HepG2 (cell line): Measurements from ENCODE around the gene XAB2. TPM values are rescaled to one million over a fixed set of nuclear protein-coding genes. Genes with fewer than 3 reads are reported as not detected.

Source experiments
- ATAC-seq: fragments of 200-7000 bp; cut with Tn5 transposase; 3 replicates; pipeline ENCODE4 v1.9.1; 2020; ENCODE audit warnings: mild to moderate bottlenecking, moderate library complexity
- BruUV-seq: library from RNA; stranded (reverse); fragments of 400-500 nt; replicated peaks from 2 replicates; lab custom pipeline; 2021; lab: Mats Ljungman, UMichigan
- CTCF ChIA-PET: fragments of 300-600 bp; formaldehyde crosslinking; extraction: SDS; loops from one replicate; lab custom pipeline; 2021; ENCODE audit warnings: low total read pairs, inconsistent platforms, low intra/inter-chr PET ratio; lab: Yijun Ruan, JAX
- POLR2A ChIA-PET: fragments of 350-600 bp; sonication (Branson Sonifier 250); formaldehyde crosslinking; loops from one replicate; lab custom pipeline; 2020; ENCODE audit warnings: antibody characterized with exemption, inconsistent platforms; lab: Yijun Ruan, JAX
- DNase-seq: peaks from one replicate; pipeline ENCODE4 v3.0.0-alpha.2; 2015; ENCODE audit warnings: low spot score
- FAIRE-seq: peaks from 3 replicates; lab custom pipeline; 2011; peaks lifted over from hg19 to GRCh38; lab: Jason Lieb, UNC
- H2AFZ ChIP-seq: one replicate; pipeline ENCODE4 v1.6.1; 2011; ENCODE audit warnings: low read length, inconsistent platforms
- H3K27ac ChIP-seq: fragments of 300-600 bp; 3 replicates; pipeline ENCODE4 v1.8.0; 2011; ENCODE audit warnings: mixed run types, mild to moderate bottlenecking, mixed read lengths, low read length, inconsistent platforms; ENCODE audit not compliant: insufficient read depth; ENCODE audit errors: extremely low read length
- H3K27me3 ChIP-seq, 2 experiments: fragments of 200-600 bp in 1 of 2; 2 replicates in 1 of 2; 3 replicates in 1 of 2; pipeline versions ENCODE4 v1.6.0 to v1.8.0; 2011; ENCODE audit warnings: low read length in 2 of 2, mild to moderate bottlenecking in 2 of 2, moderate library complexity in 2 of 2, inconsistent platforms in 1 of 2; ENCODE audit not compliant: insufficient read depth in 2 of 2, control insufficient read depth in 1 of 2
- H3K36me3 ChIP-seq, 2 experiments: fragments of 200-600 bp in 1 of 2; replicated peaks in 1 of 2; 2 replicates in 1 of 2; 3 replicates in 1 of 2; pipeline versions ENCODE4 v1.5.1 to v1.8.0; 2011; ENCODE audit warnings: low read length in 2 of 2, inconsistent platforms in 1 of 2; ENCODE audit not compliant: insufficient read depth in 2 of 2, control insufficient read depth in 1 of 2
- H3K4me1 ChIP-seq: 2 replicates; pipeline ENCODE4 v1.5.1; 2012; ENCODE audit warnings: low read length, inconsistent platforms; ENCODE audit not compliant: insufficient read depth
- H3K4me2 ChIP-seq: 2 replicates; pipeline ENCODE4 v1.6.0; 2011; ENCODE audit warnings: low read depth, low read length, inconsistent platforms
- H3K4me3 ChIP-seq, 3 experiments: fragments of 200-600 bp in 1 of 3; sonication (generic), shearing (Covaris generic) in 1 of 3; replicated peaks in 1 of 3; 2 replicates each; pipeline ENCODE4 v1.5.1; 2011 to 2016; ENCODE audit warnings: low read length in 3 of 3, inconsistent platforms in 2 of 3, low read depth in 2 of 3, mild to moderate bottlenecking in 2 of 3, control low read depth in 1 of 3, mixed read lengths in 1 of 3; ENCODE audit not compliant: insufficient read depth in 1 of 3
- H3K79me2 ChIP-seq: one replicate; pipeline ENCODE4 v1.6.1; 2011; ENCODE audit warnings: low read length, inconsistent platforms; ENCODE audit not compliant: insufficient read depth
- H3K9ac ChIP-seq: 2 replicates; pipeline ENCODE4 v1.6.0; 2011; ENCODE audit warnings: mild to moderate bottlenecking, low read depth, low read length, inconsistent platforms; ENCODE audit not compliant: insufficient read depth
- H3K9me3 ChIP-seq: 2 replicates; pipeline ENCODE4 v1.5.1; 2012; ENCODE audit warnings: mild to moderate bottlenecking, low read length
- H4K20me1 ChIP-seq: 2 replicates; pipeline ENCODE4 v1.6.0; 2011; ENCODE audit warnings: inconsistent platforms, mild to moderate bottlenecking, low read length, moderate library complexity; ENCODE audit not compliant: insufficient read depth
- KMT2A ChIP-seq: sonication (generic); formaldehyde crosslinking; IDR thresholded peaks from 2 replicates; pipeline ENCODE4 v1.4.0; 2020; ENCODE audit warnings: missing genetic modification reagents
- ZNF747 ChIP-seq: sonication (generic); formaldehyde crosslinking; IDR thresholded peaks from 2 replicates; pipeline ENCODE4 v1.8.1; 2023; ENCODE audit warnings: missing genetic modification reagents, mild to moderate bottlenecking, borderline replicate concordance
- ZNF788 ChIP-seq: sonication (generic); formaldehyde crosslinking; IDR thresholded peaks from 2 replicates; pipeline ENCODE4 v1.5.0; 2020; ENCODE audit warnings: mild to moderate bottlenecking, missing genetic modification reagents, borderline replicate concordance
- WGBS: methylation state at CpG from one replicate; pipeline ENCODE4 v1.1.6; 2017; ENCODE audit warnings: low lambda C conversion rate; 5-methylcytosine and 5-hydroxymethylcytosine counted together
- in situ Hi-C: cut with HindIII; loops from 2 replicates; pipeline ENCODE4 v1.10.0; 2017; ENCODE audit warnings: low pct_unique_long_range_greater_than_20kb; ENCODE audit not compliant: extremely low pct_ligation_motif_present
- intact Hi-C: fragments of 100-400 bp; cut with micrococcal nuclease; formaldehyde crosslinking; loops from one replicate; pipeline ENCODE4 v1.10.0; 2022; ENCODE audit not compliant: unreplicated experiment
- polyA plus RNA-seq, 8 experiments: library from polyadenylated mRNA; depleted of rRNA in 3 of 8; stranded (reverse) in 7 of 8; unstranded in 1 of 8; fragments of >200 nt; fragmentation: Illumina TruSeq in 4 of 8; extraction: Trizol in 4 of 8; gene quantifications; 2 replicates each; pipeline versions ENCODE4 v1.2.1 to v1.2.3, GENCODE V29; 2011 to 2016; ENCODE audit warnings: low read depth in 4 of 8, missing spikeins in 1 of 8, mixed read lengths in 1 of 8; ENCODE audit not compliant: insufficient read depth in 1 of 8
- total RNA-seq, 5 experiments: library from RNA; depleted of rRNA; stranded (reverse); fragments of >200 nt; fragmentation: Illumina TruSeq; extraction: Trizol; gene quantifications; 2 replicates each; pipeline ENCODE4 v1.2.3, GENCODE V29; 2016; ENCODE audit warnings: low read depth in 1 of 5
- TF ChIP-seq, protein P1 (sequence below): sonication (generic); formaldehyde crosslinking; IDR thresholded peaks from 2 replicates; pipeline ENCODE4 v1.4.0; 2020; ENCODE audit warnings: missing genetic modification reagents, borderline replicate concordance
- TF ChIP-seq, protein P2 (sequence below): sonication (generic); formaldehyde crosslinking; IDR thresholded peaks from 2 replicates; pipeline ENCODE4 v1.4.0; 2020; ENCODE audit warnings: mild to moderate bottlenecking, missing genetic modification reagents
- TF ChIP-seq, protein P3 (sequence below), 2 experiments: fragments of 450-650 bp in 1 of 2; sonication (generic) in 1 of 2; formaldehyde crosslinking in 1 of 2; IDR thresholded peaks; 2 replicates each; pipeline versions ENCODE4 v1.6.1 to v1.8.0; 2016 to 2022; ENCODE audit warnings: antibody characterized with exemption in 1 of 2, mild to moderate bottlenecking in 1 of 2, missing genetic modification reagents in 1 of 2

The XAB2 gene
- total and polyA plus RNA-seq, 2 of the 13 experiments (the other 11 are each of a cell fraction or from before 2014, with no cell fraction given) = 6.2 to 23.9 TPM

DNA sequence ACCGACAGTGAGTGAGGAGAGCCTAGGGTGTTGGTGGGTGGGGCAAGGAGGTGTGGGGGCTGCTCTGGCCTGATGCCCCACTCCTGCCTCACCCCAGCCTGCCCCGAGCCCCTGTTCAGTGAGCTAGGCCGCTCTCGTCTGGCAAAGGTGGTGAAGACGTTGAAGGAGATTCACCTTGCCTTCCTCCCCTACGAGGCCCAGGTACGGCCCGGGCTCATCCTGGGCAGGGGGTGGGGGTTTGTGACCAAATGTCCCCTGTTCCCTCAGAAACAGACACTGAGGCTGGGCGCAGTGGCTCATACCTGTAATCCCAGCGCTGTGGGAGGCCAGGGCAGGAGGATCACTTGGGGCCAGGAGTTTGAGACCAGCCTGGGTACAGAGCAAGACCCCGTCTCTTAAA lies 11.5 kb upstream of the XAB2 start:
- no peaks in the 10 kb centered on the region; a peak in 1 of 5 replicates for H3K27me3 ChIP-seq
- BruUV-seq = no TSS peak
- intact Hi-C loops = no loop called here

More for the DNA sequence above, 11.5 kb upstream of the XAB2 start:
- ChIA-PET POLR2A (interaction anchor here (1.0 to 1.2 kb wide), 2 partner anchors 11 to 45 kb away, joined by 4 to 5 read pairs; partner anchors contain the start of gene CAMSAP3), CTCF (no interaction called here)
- ATAC-seq = no peak
- no peak overlapping the region for H3K4me3 ChIP-seq
- in situ Hi-C loops = no loop called here
- H3K4me1 ChIP-seq = peaks cover 18% of the 10 kb centered on the region
- no peak overlapping the region for H3K4me2 ChIP-seq
- no peaks in the 10 kb centered on the region for H3K9me3 ChIP-seq
- no peak overlapping the region for H2AFZ ChIP-seq
- no peaks in the 10 kb centered on the region; a peak in 1 of 5 replicates for H3K36me3 ChIP-seq
- WGBS = 98% methylated on average over 9 of the region's 11 CpGs
- no peaks in the 10 kb centered on the region; the same call in 1 of the 2 replicates for H4K20me1 ChIP-seq
- peaks cover 7% of the 10 kb centered on the region for H3K79me2 ChIP-seq
- no peak for TF ChIP-seq KMT2A
- TF ChIP-seq, protein P1, sequence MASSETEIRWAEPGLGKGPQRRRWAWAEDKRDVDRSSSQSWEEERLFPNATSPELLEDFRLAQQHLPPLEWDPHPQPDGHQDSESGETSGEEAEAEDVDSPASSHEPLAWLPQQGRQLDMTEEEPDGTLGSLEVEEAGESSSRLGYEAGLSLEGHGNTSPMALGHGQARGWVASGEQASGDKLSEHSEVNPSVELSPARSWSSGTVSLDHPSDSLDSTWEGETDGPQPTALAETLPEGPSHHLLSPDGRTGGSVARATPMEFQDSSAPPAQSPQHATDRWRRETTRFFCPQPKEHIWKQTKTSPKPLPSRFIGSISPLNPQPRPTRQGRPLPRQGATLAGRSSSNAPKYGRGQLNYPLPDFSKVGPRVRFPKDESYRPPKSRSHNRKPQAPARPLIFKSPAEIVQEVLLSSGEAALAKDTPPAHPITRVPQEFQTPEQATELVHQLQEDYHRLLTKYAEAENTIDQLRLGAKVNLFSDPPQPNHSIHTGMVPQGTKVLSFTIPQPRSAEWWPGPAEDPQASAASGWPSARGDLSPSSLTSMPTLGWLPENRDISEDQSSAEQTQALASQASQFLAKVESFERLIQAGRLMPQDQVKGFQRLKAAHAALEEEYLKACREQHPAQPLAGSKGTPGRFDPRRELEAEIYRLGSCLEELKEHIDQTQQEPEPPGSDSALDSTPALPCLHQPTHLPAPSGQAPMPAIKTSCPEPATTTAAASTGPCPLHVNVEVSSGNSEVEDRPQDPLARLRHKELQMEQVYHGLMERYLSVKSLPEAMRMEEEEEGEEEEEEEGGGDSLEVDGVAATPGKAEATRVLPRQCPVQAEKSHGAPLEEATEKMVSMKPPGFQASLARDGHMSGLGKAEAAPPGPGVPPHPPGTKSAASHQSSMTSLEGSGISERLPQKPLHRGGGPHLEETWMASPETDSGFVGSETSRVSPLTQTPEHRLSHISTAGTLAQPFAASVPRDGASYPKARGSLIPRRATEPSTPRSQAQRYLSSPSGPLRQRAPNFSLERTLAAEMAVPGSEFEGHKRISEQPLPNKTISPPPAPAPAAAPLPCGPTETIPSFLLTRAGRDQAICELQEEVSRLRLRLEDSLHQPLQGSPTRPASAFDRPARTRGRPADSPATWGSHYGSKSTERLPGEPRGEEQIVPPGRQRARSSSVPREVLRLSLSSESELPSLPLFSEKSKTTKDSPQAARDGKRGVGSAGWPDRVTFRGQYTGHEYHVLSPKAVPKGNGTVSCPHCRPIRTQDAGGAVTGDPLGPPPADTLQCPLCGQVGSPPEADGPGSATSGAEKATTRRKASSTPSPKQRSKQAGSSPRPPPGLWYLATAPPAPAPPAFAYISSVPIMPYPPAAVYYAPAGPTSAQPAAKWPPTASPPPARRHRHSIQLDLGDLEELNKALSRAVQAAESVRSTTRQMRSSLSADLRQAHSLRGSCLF = no peak
- no peak for TF ChIP-seq ZNF747 (CRISPR knock-in tag)
- no peak for TF ChIP-seq ZNF788
- TF ChIP-seq, protein P2, sequence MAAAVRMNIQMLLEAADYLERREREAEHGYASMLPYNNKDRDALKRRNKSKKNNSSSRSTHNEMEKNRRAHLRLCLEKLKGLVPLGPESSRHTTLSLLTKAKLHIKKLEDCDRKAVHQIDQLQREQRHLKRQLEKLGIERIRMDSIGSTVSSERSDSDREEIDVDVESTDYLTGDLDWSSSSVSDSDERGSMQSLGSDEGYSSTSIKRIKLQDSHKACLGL (CRISPR knock-in tag) = no peak
- TF ChIP-seq, protein P3, sequence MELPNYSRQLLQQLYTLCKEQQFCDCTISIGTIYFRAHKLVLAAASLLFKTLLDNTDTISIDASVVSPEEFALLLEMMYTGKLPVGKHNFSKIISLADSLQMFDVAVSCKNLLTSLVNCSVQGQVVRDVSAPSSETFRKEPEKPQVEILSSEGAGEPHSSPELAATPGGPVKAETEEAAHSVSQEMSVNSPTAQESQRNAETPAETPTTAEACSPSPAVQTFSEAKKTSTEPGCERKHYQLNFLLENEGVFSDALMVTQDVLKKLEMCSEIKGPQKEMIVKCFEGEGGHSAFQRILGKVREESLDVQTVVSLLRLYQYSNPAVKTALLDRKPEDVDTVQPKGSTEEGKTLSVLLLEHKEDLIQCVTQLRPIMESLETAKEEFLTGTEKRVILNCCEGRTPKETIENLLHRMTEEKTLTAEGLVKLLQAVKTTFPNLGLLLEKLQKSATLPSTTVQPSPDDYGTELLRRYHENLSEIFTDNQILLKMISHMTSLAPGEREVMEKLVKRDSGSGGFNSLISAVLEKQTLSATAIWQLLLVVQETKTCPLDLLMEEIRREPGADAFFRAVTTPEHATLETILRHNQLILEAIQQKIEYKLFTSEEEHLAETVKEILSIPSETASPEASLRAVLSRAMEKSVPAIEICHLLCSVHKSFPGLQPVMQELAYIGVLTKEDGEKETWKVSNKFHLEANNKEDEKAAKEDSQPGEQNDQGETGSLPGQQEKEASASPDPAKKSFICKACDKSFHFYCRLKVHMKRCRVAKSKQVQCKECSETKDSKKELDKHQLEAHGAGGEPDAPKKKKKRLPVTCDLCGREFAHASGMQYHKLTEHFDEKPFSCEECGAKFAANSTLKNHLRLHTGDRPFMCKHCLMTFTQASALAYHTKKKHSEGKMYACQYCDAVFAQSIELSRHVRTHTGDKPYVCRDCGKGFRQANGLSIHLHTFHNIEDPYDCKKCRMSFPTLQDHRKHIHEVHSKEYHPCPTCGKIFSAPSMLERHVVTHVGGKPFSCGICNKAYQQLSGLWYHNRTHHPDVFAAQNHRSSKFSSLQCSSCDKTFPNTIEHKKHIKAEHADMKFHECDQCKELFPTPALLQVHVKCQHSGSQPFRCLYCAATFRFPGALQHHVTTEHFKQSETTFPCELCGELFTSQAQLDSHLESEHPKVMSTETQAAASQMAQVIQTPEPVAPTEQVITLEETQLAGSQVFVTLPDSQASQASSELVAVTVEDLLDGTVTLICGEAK (IDR thresholded peaks at IDR 0.05) = no peak
- TF ChIP-seq, protein P3 (CRISPR knock-in tag; IDR thresholded peaks at IDR 0.05) = no peak
- H3K9ac ChIP-seq = no peak overlapping the region
- FAIRE-seq = no peak
- no peak for DNase-seq
- no peak overlapping the region for H3K27ac ChIP-seq
